OCI-LY7 (cell line): Measurements from ENCODE around the gene PITPNC1. TPM values are rescaled to one million over a fixed set of nuclear protein-coding genes. Genes with fewer than 3 reads are reported as not detected.

Source experiments
- BruUV-seq: library from RNA; stranded (reverse); fragments of 400-500 nt; replicated peaks from 2 replicates; lab custom pipeline; 2021; lab: Mats Ljungman, UMichigan
- CTCF ChIA-PET: fragments of 300-600 bp; sonication (Branson Sonifier 250); formaldehyde crosslinking; loops from one replicate; lab custom pipeline; 2022; ENCODE audit warnings: antibody characterized with exemption; ENCODE audit not compliant: unreplicated experiment; lab: Charles Lee
- POLR2A ChIA-PET: fragments of 300-600 bp; sonication (Branson Sonifier 250); formaldehyde crosslinking; loops from one replicate; lab custom pipeline; 2022; ENCODE audit warnings: antibody characterized with exemption; lab: Charles Lee
- DNase-seq: peaks from one replicate; pipeline ENCODE4 v3.0.0-alpha.2; 2015; ENCODE audit warnings: low spot score
- H2AFZ ChIP-seq: fragments of 200-600 bp; sonication (generic), shearing (Covaris generic); 2 replicates; pipeline ENCODE4 v1.6.1; 2014; ENCODE audit warnings: mild to moderate bottlenecking, antibody characterized with exemption, low read length, moderate library complexity
- H3K27ac ChIP-seq: fragments of 200-600 bp; sonication (generic); 2 replicates; pipeline ENCODE4 v1.5.1; 2014; ENCODE audit warnings: mixed run types, low read depth, mild to moderate bottlenecking, moderate library complexity, low read length, inconsistent platforms; ENCODE audit not compliant: poor library complexity, severe bottlenecking
- H3K36me3 ChIP-seq: fragments of 200-600 bp; sonication (generic); 2 replicates; pipeline ENCODE4 v1.6.1; 2014; ENCODE audit warnings: mild to moderate bottlenecking, antibody characterized with exemption, low read length, moderate library complexity, mixed read lengths; ENCODE audit not compliant: insufficient read depth
- H3K4me1 ChIP-seq: fragments of 200-600 bp; sonication (generic); 2 replicates; pipeline ENCODE4 v1.5.1; 2014; ENCODE audit warnings: mild to moderate bottlenecking, low read length; ENCODE audit not compliant: insufficient read depth, poor library complexity, severe bottlenecking
- H3K4me2 ChIP-seq: fragments of 200-600 bp; sonication (generic); 2 replicates; pipeline ENCODE4 v1.6.1; 2014; ENCODE audit warnings: mild to moderate bottlenecking, low read length
- H3K4me3 ChIP-seq: fragments of 200-600 bp; sonication (generic); 2 replicates; pipeline ENCODE4 v1.5.1; 2014; ENCODE audit warnings: mild to moderate bottlenecking, low read depth, low read length; ENCODE audit not compliant: poor library complexity, severe bottlenecking
- H3K79me2 ChIP-seq: fragments of 200-600 bp; sonication (generic); 2 replicates; pipeline ENCODE4 v1.6.1; 2016; ENCODE audit warnings: low read depth, mild to moderate bottlenecking, low read length, moderate library complexity, mixed read lengths; ENCODE audit not compliant: insufficient read depth
- H3K9me2 ChIP-seq: fragments of 200-600 bp; sonication (generic); 2 replicates; pipeline ENCODE4 v1.6.1; 2016; ENCODE audit warnings: mild to moderate bottlenecking, low read length, mixed read lengths; ENCODE audit not compliant: insufficient read depth
- H3K9me3 ChIP-seq: fragments of 200-600 bp; sonication (generic); 2 replicates; pipeline ENCODE4 v1.6.1; 2014; ENCODE audit warnings: mild to moderate bottlenecking, mixed run types, low read length, mixed read lengths
- H4K20me1 ChIP-seq: fragments of 200-600 bp; sonication (generic); 2 replicates; pipeline ENCODE4 v1.6.1; 2014; ENCODE audit warnings: mild to moderate bottlenecking, antibody characterized with exemption, low read length, moderate library complexity, mixed read lengths; ENCODE audit not compliant: insufficient read depth
- CTCF ChIP-seq: fragments of 200-600 bp; sonication (generic); conservative IDR thresholded peaks from 2 replicates; pipeline ENCODE4 v1.5.1; 2014; ENCODE audit warnings: mild to moderate bottlenecking, antibody characterized with exemption, low read length, moderate library complexity, mixed read lengths
- EZH2phosphoT487 ChIP-seq: fragments of 200-600 bp; sonication (generic); IDR thresholded peaks from 2 replicates; pipeline ENCODE4 v1.6.1; 2018; ENCODE audit warnings: low read depth, borderline replicate concordance, mild to moderate bottlenecking, mixed run types, antibody characterized with exemption, low read length, moderate library complexity, mixed read lengths
- intact Hi-C: fragments of 100-400 bp; cut with micrococcal nuclease; formaldehyde crosslinking; loops from one replicate; pipeline ENCODE4 v1.10.0; 2022; ENCODE audit not compliant: unreplicated experiment
- total RNA-seq, 2 experiments: library from RNA; depleted of rRNA in 1 of 2; stranded (reverse); fragments of >200 nt in 1 of 2; shearing (Covaris generic) in 1 of 2; gene quantifications; 2 replicates each; pipeline ENCODE4 v1.2.3, GENCODE V29; 2014 to 2022

Gene PITPNC1
- total RNA-seq, 2 experiments from 2014 or later = 14.3 to 21.1 TPM

- Histone ChIP-seq H4K20me1 (no peaks in the 10 kb centered on the region), H3K4me3 (no peak overlapping the region), H3K9me2 (no peaks in the 10 kb centered on the region), H3K9me3 (no peaks in the 10 kb centered on the region), H3K27ac (no peak overlapping the region), H3K4me1 (peaks cover 7% of the 10 kb centered on the region), H3K36me3 (no peaks in the 10 kb centered on the region), H2AFZ (no peak overlapping the region), H3K4me2 (no peak overlapping the region), H3K79me2 (no peaks in the 10 kb centered on the region)
- TF ChIP-seq CTCF (no peak), EZH2phosphoT487 (no peak)
- intact Hi-C loops = no loop called here
- ChIA-PET CTCF (no interaction called here), POLR2A (interaction anchor here (0.5 to 1.6 kb wide), 2 partner anchors 14 to 285 kb away, joined by 3 to 4 read pairs; no protein-coding TSS in a partner anchor)
- no peak for DNase-seq
- BruUV-seq = no TSS peak
These were observed 197.0 kb downstream of the PITPNC1 start for GRCh38 chr17:67573987-67574657.

- no peaks in the 10 kb centered on the region for H4K20me1 ChIP-seq
- no peaks in the 10 kb centered on the region for H3K9me3 ChIP-seq
- H3K79me2 ChIP-seq = no peaks in the 10 kb centered on the region
- no TSS peak for BruUV-seq
- intact Hi-C loops = no loop called here
- ChIA-PET CTCF (no interaction called here), POLR2A (interaction anchor here (1.6 kb wide), 1 partner anchor 15 kb away, joined by 4 read pairs; no protein-coding TSS in a partner anchor)
- no peaks in the 10 kb centered on the region for H3K9me2 ChIP-seq
- no peaks in the 10 kb centered on the region for H3K36me3 ChIP-seq
- H3K4me3 ChIP-seq = no peak overlapping the region
- no peak for DNase-seq
- H3K27ac ChIP-seq = no peak overlapping the region
- no peak overlapping the region for H3K4me2 ChIP-seq
- TF ChIP-seq EZH2phosphoT487 (no peak), CTCF (no peak)
- H2AFZ ChIP-seq = no peak overlapping the region
- H3K4me1 ChIP-seq = peaks cover 5% of the 10 kb centered on the region
These were observed 197.7 kb downstream of the PITPNC1 start for GRCh38 chr17:67574658-67575293.

GRCh38 chr17:67575325-67575724, 198.2 kb downstream of the PITPNC1 start:
- no peak for DNase-seq
- Histone ChIP-seq H3K79me2 (no peaks in the 10 kb centered on the region), H3K9me3 (no peaks in the 10 kb centered on the region), H4K20me1 (no peaks in the 10 kb centered on the region), H2AFZ (no peak overlapping the region), H3K27ac (no peak overlapping the region), H3K9me2 (no peaks in the 10 kb centered on the region), H3K36me3 (no peaks in the 10 kb centered on the region), H3K4me3 (no peak overlapping the region), H3K4me1 (peaks cover 5% of the 10 kb centered on the region), H3K4me2 (no peak overlapping the region)
- CTCF ChIA-PET = no interaction called here
- TF ChIP-seq CTCF (no peak), EZH2phosphoT487 (no peak)
- POLR2A ChIA-PET = interaction anchor here (0.6 kb wide), 1 partner anchor 175 kb away, joined by 4 read pairs; no protein-coding TSS in a partner anchor
- BruUV-seq = no TSS peak
- intact Hi-C loops = no loop called here
